HG03175 (cell line): ENCODE data around the gene C1QL3.

Experiments used
- ATAC-seq: cut with Tn5 transposase; IDR thresholded peaks from one replicate; pipeline ENCODE4 v1.9.1; 2021; ENCODE audit warnings: mild to moderate bottlenecking, moderate library complexity; ENCODE audit not compliant: unreplicated experiment

The C1QL3 gene

DNA sequence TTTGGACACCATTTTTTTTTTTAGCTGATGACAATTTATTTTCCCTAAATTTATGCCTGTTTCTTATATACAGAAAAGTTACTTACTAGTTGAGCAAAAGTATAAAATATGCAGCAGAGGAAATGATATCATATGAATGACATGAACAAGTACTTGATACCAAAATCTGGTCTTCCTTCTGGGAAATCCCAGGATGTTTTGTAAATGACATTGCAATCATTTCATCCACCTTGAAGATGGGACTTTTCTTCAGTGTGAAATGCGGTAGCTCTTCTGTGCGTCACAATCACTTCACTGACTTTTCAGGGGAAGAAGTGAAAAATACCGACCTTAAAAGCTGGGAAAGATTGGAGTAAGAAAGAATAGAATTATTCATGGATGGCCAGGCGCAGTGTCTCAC, 23.8 kb downstream of the C1QL3 start:
- ATAC-seq: no peak

DNA sequence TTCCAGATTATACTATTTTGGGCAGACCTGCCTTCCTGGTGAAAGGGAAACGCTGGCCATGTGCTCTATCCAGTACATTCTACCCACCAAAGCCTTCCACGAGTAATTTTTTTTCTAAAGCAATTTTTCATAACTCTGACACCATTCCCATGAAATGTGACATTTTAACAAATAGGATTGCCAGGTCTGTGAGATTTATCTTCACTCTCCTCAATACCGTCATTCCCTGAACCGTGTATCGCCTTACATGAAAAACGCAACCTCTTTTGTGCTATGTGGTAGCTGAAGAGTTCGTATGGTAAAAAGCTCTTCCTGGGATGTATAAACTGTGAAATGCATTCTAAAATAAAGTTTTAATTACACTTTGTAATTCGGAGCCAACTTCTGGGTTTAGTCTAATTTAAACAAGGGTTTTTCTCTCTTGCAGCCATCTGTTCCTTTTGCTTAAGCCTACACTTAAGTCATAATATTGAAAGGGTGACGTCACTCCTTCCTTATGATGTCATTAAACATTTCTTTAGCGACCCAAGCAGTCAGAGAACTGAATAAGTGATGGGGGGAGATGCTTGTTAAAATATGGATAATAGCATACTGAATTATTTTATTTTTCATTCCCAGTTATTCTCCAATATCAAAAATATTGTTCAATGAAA, 27.7 kb downstream of the C1QL3 start:
- ATAC-seq: no peak

DNA sequence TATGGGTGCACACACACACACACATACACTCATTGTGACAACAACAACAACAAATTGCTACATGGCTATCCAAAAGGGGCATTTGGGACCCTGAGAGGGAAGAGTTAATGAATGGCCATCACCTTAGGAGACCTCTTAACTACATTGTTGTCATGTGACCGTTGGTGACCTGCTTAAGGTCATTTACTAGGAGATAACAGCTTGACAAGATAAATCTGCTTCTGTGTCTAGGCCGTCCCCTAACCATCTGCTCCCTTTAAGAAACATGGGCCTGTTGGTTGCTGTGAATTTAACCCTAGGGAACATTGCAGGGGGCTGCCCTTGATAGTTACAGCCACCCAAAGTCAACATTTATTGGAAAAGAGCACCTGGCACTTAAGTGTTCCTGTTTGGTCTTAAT, 29.7 kb downstream of the C1QL3 start:
- no peak for ATAC-seq

DNA sequence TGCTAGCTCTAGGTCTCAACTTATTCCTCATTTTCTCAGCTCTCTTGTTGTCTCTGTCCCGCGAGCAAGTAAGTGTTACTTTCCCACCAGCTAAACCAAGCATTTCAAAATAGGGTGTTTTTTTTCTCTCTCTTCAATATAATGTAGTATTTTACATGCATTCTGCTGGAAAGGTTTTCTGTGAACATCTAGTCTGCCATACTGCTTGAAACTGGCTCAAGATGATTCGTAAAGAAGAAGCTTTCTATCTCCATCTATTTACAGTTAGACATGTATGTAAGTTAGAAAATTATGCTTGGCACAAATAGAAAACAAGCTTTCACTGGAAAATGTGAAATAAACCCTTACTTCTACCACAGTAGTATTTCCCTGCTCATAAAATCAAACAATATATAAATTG, 31.2 kb downstream of the C1QL3 start:
- ATAC-seq: no peak

DNA sequence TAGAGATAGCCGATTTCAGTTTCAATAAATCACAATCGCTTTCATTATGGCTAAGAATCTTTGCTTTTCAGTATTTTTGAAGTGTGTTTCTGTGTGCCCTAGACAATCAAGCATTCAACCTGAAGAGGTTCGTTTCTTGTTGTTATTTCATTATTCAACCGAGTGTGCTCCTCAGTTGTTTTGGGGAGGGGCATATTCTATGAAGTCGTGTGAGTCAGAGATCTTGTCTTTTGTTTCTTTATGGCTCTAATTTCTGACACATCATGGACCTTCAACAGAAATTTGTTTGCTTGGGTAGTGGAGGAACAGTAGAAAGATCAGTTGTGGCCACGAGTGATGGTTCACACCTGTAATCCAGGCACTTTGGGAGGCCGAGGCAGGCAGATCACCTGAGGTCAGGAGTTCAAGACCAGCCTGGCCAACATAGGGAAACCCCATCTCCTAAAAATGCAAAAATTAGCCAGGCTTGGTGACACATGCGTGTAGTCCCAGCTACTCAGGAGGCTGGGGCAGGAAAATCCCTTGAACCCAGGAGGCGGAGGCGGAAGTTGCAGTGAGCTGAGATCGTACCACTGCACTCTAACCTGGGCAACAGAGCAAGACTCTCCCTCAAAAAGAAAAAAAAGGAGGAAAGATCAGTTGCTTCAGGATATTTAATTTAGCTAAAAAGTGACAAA, 38.3 kb downstream of the C1QL3 start:
- ATAC-seq: no peak

DNA sequence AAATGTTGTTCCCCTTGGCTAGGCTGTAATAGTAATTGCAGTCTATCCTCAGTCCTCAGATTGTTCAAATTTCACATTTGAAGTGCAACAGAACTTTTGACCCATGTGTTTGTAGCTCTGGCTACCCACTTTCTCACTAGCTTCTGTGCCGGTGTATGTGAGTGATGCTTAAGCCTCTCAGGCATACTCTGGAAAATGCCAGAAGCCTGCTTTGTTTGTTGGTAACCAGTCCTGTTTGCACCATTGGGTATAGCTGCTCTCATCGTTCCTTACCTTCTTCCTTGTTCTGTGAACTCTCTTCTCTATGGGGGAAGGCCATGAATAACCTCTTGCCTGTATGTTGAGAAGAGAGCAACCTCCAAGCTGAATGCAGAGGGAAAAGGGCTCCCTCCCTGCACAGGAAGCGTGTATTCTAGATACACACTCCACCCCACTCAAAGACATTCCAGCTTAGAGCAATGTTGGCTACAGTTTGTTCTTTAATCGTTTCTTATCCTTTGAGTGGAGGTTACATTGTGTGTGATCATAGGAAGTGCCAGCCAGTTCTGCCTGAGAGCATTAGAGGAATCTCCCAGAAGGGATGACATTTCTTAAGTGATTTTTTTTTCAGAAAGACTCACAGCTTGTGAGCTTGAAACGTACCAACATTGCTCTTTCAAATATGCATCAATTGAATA, 40.5 kb downstream of the C1QL3 start:
- no peak for ATAC-seq

DNA sequence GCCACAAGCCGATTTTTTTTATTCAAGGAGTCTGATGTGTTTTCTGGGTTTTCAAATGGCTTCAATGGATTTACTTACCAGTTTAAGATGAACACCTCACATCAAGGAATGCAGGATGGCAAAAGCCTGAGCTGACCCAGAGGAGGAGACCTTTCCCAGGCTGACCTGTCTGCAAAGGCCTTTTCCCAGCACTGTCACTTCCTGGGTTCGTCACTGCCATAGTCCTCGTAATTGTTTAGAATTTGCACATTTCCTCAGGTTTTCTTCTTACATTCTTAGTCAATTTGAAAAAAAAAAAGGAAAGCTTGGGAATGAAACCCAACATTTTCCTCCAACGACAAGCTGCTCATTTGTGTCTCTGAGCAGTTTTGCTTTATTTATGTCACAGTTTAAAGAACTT, 42.9 kb downstream of the C1QL3 start:
- ATAC-seq: no peak

DNA sequence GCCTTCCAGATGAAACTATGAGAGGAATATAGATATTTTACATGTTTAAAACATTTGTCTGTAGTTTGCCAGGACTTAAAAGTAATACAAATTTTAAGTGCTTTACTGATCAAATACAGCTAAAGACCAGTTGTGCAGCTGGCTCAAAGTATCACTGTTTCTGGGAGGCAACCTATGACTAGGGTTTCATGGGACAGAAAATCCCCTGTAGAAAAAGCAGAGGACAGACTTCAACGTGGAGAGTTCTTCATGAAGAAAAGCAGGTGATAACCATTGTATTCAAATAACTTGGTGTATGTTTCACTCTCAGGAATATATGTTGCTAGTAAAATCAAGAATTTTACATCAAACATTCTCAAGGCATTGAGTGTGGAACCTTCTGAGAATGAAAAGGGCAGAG, 43.9 kb downstream of the C1QL3 start:
- ATAC-seq: no peak

DNA sequence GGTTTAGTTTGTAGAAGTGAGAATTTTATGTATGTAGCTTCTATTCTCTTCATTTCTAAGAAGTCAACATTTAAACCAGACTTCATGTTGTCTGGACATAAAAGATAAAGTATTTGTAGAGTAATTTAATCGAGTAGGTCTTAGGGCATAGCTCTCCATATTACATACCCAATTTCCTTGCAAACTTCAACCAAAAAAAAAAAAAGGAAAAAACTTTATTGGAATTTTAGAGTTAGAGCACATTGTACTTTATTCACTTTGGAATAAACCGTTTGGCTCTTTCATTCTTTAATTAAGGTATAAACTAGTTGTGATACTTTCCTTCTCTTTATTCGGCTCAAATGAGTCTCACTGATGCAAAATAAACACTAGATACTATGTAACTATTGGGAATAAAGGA, 48.9 kb downstream of the C1QL3 start:
- ATAC-seq: no peak

DNA sequence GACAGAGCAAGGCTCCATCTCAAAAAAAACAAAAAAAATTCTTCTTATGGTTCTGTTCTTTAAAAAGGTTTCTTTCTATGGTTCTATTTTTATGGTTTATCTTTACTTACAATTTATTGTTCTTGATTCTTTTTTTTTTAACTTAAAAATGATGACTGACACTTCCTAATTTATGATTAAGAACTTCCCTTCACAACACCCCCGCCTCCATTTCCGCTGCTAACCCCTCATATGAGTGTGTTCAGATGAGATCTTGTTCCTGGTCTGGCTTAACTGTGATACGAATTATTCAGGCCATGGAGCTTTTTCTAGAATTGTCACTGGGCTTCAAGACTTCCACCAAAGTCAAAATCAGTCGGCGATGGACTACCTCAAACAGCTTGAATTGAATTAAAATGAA, 50.9 kb downstream of the C1QL3 start:
- no peak for ATAC-seq

DNA sequence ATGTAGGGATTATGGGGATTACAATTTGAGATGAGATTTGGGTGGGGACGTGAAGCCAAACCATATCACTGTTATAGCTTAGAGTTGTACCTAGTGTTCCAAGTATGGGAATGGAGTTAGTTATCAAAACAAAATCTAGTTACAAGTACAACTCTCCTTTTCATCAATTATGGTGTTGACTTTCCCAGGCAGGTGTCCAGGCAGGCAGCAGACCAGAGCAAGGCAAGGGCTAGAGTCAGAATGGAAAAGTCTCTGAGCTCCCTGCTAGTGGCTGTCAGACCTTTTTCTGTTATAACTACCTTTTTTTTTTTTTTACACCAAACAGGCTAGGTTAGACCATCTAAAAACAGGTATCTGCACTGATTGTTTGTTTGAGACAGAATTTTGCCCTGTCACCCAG, 55.7 kb downstream of the C1QL3 start:
- ATAC-seq: no peak
